ENCODE results near the gene PRRC2A. TPM values are rescaled to one million over a fixed set of nuclear protein-coding genes. Genes with fewer than 3 reads are reported as not detected.

PRRC2A gene
- total RNA-seq, 3 donors from 2014 or later = 109 to 151 (median 120) TPM

- peak; percentile 77 for ATAC-seq
- intact Hi-C loops (cut with DNase I, micrococcal nuclease) = no loop called here
- peak in 2 of 3 donors; percentile 87 to 88 for DNase-seq
- H3K9me3 ChIP-seq = no peaks in the 10 kb centered on the region
- TF ChIP-seq CTCF (IDR thresholded peaks at IDR 0.05) = no peak
- peaks cover 27% of the 10 kb centered on the region for H3K4me1 ChIP-seq (ENCODE audit: low read depth)
- H3K36me3 ChIP-seq (ENCODE audit: low read depth) = peaks cover 7% of the 10 kb centered on the region
- H3K4me3 ChIP-seq = peak overlapping the region; percentile 60
Observed at GRCh38 chr6:31652925-31653724, 32.6 kb downstream of the PRRC2A start.

GRCh38 chr6:31654574-31655348, 34.2 kb downstream of the PRRC2A start:
- H3K36me3 ChIP-seq (ENCODE audit: low read depth) = no peaks in the 10 kb centered on the region
- ATAC-seq = no peak
- peaks cover 43% of the 10 kb centered on the region for H3K4me1 ChIP-seq (ENCODE audit: low read depth)
- no peak overlapping the region for H3K4me3 ChIP-seq
- no peak for TF ChIP-seq CTCF (IDR thresholded peaks at IDR 0.05)
- no peaks in the 10 kb centered on the region for H3K9me3 ChIP-seq
- no peak for DNase-seq
- intact Hi-C loops (cut with DNase I, micrococcal nuclease) = no loop called here

GRCh38 chr6:31655349-31656237, 35.1 kb downstream of the PRRC2A start, which contains the start of gene APOM:
Gene APOM (plus strand): TSS chr6:31655894. CDS start chr6:31655967, 73 bp downstream.
- ATAC-seq (no peak), DNase-seq (no peak)
- Histone ChIP-seq H3K4me1 (ENCODE audit: low read depth) (peaks cover 45% of the 10 kb centered on the region), H3K36me3 (ENCODE audit: low read depth) (no peaks in the 10 kb centered on the region), H3K9me3 (no peaks in the 10 kb centered on the region), H3K4me3 (no peak within 1 kb of the TSS)
- intact Hi-C loops (cut with DNase I, micrococcal nuclease) = no loop called here
- no peak for TF ChIP-seq CTCF (IDR thresholded peaks at IDR 0.05)

GRCh38 chr6:31657406-31658157, 37.1 kb downstream of the PRRC2A start:
- no peak for TF ChIP-seq CTCF (IDR thresholded peaks at IDR 0.05)
- ATAC-seq (no peak), DNase-seq (no peak)
- no peaks in the 10 kb centered on the region for H3K9me3 ChIP-seq
- no peaks in the 10 kb centered on the region for H3K36me3 ChIP-seq (ENCODE audit: low read depth)
- intact Hi-C loops (cut with DNase I, micrococcal nuclease) = no loop called here
- H3K4me3 ChIP-seq = no peak overlapping the region
- peaks cover 39% of the 10 kb centered on the region for H3K4me1 ChIP-seq (ENCODE audit: low read depth)
